Stimulated activated CD4-positive, alpha-beta T cell treated with anti-CD3 and anti-CD28 coated beads, TNF-alpha, amount 100 ng/mL, for 48 hours (primary cell): ENCODE measurements around the gene PTPRM.
"Not testable (repeated sequence)": the region's sequence is repeated elsewhere in the genome, so short reads cannot be mapped to it uniquely, and the experiment has no call there.

Experiments
- DNase-seq, 3 donors: peaks; one replicate each; pipeline ENCODE4 v3.0.0-alpha.2; 2020; ENCODE audit warnings: low read depth in 3 of 3

Gene PTPRM

DNA sequence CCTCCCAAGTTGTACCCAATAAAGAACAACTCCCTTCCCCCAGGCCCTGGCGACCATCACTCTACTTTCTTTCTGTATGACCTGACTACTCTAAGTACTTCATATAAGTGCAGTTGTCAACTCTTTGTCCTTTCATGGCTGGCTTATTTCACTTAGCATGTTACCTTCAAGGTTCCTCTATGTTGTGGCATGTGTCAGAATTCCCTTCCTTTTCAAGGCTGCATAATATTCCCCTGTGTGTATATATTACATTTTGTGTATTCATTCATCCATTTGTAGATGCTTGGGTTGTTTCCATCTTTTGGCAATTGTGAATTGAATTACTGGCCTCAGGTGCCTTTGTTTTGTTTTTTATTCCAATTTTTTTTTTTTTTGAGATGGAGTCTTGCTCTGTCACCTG is 860.2 kb downstream of the PTPRM start:
- DNase-seq = no peak

DNA sequence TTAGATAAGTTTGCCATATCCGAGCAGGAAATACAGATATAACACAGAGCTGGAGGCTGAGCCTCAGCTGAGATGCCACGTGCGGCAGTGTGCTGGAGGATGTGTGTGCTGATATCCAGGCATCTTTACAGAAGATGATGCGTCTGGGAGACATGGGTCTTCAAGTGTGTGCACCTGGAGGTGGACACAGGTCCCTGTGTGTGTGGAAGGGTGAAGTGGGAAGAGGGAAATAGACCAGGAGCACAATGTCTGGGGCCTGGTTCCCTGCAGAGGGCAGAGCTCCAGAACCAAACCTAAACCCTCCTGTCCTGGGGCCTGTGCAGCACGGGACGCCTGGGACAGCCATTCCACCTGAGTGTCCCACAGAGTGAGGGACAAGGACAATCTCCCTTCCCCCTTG is 861.8 kb downstream of the PTPRM start:
- no peak for DNase-seq

DNA sequence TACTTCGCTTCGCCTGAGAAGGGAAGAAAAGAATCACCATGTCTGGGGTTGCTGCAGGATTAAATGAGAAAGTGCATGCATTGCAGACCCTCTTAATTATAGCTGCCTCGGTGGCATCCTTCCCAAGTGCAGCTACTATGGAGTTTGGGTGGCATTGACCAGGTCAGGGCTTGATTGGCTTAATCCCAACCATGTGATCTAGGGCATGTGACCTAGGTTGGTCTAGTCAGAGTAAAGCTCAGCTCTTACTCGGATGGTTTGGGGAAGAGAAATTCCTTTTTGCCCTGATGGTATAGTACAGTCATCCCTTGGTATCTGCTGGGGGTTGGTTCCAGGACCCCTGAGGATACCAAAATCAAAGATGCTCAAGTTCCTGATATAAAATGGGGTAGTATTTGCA is 863.9 kb downstream of the PTPRM start:
- DNase-seq = no peak

GRCh38 chr18:8433323-8433722 is 866.2 kb downstream of the PTPRM start:
- DNase-seq = no peak

DNA sequence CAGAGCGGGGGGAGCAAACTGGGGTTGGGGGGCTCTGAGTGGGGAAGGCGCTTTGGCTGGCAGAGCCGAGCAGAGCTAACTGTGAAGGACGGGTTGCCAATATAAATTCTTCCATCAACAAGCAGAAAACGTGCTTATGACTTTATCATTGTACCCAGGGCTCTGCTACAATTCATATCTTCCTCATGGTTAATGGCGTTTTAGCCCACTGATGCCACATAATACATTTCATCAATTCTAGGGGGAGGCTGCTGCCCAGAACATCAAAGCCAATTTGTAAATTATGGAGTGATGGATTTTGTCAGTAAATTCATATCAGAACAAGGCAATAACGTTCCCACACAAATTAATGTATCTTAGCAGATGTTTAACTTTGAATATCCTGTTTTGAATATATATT is 866.7 kb downstream of the PTPRM start:
- no peak for DNase-seq

GRCh38 chr18:8435376-8435775 is 868.3 kb downstream of the PTPRM start:
- no peak for DNase-seq

DNA sequence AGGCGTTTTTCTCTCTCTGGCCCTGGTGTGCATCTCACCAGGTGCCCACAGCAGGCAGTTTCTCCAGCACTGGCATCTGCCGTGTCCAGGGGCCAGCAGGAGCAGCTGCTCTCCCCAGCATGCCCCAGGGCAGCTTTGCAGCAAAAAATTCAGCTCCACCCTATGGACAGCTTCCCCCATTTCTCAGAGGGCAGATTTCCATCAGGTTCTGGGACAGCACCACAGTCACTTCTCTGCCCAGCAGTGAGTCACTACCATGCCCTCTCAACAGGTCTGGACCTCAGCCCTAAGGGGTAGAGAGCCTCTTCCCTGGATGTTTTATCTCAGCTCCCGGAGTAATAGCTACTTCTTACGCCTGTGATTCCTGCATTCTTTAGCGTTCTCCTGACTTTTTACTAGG is 871.9 kb downstream of the PTPRM start:
- no peak for DNase-seq

- no peak for DNase-seq
Measured at GRCh38 chr18:8443505-8443904, 876.4 kb downstream of the PTPRM start.

GRCh38 chr18:8446936-8447335 is 879.8 kb downstream of the PTPRM start:
- DNase-seq = not testable (repeated sequence)

DNA sequence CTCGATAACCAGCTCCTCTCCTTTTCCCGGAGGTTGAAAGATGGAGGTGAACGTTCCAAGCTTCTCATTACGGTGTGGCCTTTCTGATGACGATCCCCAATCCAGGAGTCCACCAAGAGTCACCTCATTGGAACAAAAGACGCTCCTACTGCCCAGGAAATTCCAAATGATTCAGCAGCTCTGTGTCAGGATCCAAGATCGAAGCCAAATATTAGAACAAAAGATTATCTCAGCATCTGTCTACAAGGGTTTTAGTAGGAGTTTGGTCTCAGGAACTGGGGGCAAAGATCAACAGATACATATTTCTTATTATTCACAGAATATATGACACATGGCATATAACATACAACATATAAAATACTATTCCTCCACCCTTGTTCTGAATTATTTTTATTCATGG is 881.0 kb downstream of the PTPRM start:
- DNase-seq = no peak

- no peak for DNase-seq
Measured at GRCh38 chr18:8450013-8450412, 882.9 kb downstream of the PTPRM start.

- DNase-seq = no peak
Measured at GRCh38 chr18:8450898-8451665, 884.0 kb downstream of the PTPRM start.

DNA sequence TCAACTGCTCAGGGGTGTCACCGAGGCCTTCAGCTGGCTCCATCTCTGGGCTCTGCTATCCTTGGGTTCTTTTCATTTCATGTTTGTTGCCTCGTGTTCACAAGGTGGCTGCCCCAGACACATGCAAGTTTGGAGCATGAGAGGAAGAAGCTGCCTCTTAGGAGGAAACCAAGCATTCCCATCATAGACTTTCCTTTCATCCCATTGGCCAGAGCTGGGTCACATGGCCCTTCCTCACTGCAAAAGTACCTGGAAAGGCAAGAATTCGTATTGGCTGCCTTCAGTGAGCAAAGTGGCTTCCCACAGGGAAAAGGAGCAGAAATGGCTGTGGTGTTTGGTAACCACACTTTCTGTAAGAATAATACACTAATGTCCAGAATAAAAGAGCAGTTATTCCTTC is 886.4 kb downstream of the PTPRM start:
- DNase-seq = no peak

DNA sequence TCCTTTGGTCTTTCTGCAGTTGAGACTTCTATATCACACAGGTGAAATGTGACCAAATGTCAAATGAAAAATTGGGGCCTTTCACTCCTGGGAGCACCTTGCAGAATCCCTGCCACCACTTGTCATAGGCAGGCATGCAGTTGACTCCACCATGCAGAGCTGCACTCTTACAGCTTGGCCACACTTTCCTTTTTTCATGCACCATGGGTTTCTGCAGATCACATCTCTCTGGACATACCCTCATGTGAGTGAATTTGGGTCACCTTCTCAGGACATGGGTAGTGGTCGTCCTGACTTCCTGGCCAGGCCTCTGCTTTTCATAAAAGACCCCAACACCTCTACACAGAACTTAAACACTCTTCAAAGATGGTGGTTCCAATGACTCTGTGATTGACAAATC is 887.0 kb downstream of the PTPRM start:
- no peak for DNase-seq

- DNase-seq = no peak
Measured at GRCh38 chr18:8455661-8456614, 888.8 kb downstream of the PTPRM start.
